Uterus (tissue), 4 donors: ENCODE measurements around the gene BTBD2. TPM values are rescaled to one million over a fixed set of nuclear protein-coding genes. Genes with fewer than 3 reads are reported as not detected.

ENCODE experiments used
- DNase-seq, 2 donors: peaks; one replicate each; pipeline ENCODE4 v3.0.0-alpha.2; 2019 to 2020
- H3K27ac ChIP-seq, 2 donors: fragments of 200-600 bp; sonication (generic); 1 replicate in 1 of 2; 2 replicates in 1 of 2; pipeline ENCODE4 v1.5.1; 2016 to 2018
- H3K27me3 ChIP-seq, 2 donors: fragments of 200-600 bp; sonication (generic); one replicate each; pipeline ENCODE4 v1.5.1; 2018 to 2019; ENCODE audit warnings: control low read depth in 1 of 2
- H3K36me3 ChIP-seq, 2 donors: fragments of 200-600 bp; sonication (generic); one replicate each; pipeline ENCODE4 v1.5.1; 2019; ENCODE audit warnings: control low read depth in 1 of 2
- H3K4me1 ChIP-seq, 2 donors: fragments of 200-600 bp; sonication (generic); one replicate each; pipeline ENCODE4 v1.5.1; 2018 to 2019; ENCODE audit warnings: control low read depth in 1 of 2
- H3K4me3 ChIP-seq, 2 donors: fragments of 200-600 bp; sonication (generic); 1 replicate in 1 of 2; 2 replicates in 1 of 2; pipeline ENCODE4 v1.5.1; 2018 to 2019; ENCODE audit warnings: mild to moderate bottlenecking in 1 of 2
- H3K9me3 ChIP-seq, 2 donors: fragments of 200-600 bp; sonication (generic); one replicate each; pipeline ENCODE4 v1.5.1; 2019; ENCODE audit warnings: control low read depth in 1 of 2
- CTCF ChIP-seq, 4 experiments: fragments of 200-600 bp in 2 of 4; fragments of 450-650 bp in 2 of 4; sonication (generic) in 2 of 4; IDR thresholded peaks; one replicate each; pipeline ENCODE4 v1.5.1; 2016 to 2019; ENCODE audit warnings: antibody characterized with exemption in 4 of 4, mild to moderate bottlenecking in 2 of 4, moderate library complexity in 1 of 4
- POLR2A ChIP-seq, 2 donors: fragments of 450-650 bp; IDR thresholded peaks; one replicate each; pipeline ENCODE4 v1.6.1; 2016; ENCODE audit warnings: antibody characterized with exemption in 2 of 2, mild to moderate bottlenecking in 1 of 2, moderate library complexity in 1 of 2
- intact Hi-C: fragments of 100-400 bp; cut with DNase I; formaldehyde crosslinking; loops from one replicate; pipeline ENCODE4 v1.15.1; 2023; ENCODE audit warnings: low total_unique reads
- total RNA-seq, 4 donors: library from RNA; depleted of rRNA in 3 of 4; stranded (reverse); fragments of >200 nt in 3 of 4; gene quantifications; one replicate each; pipeline versions ENCODE4 v1.1.0 to v1.2.4, GENCODE V29; 2014 to 2023
- donor health status: DM: yes; HTN: yes; CAD: no.

BTBD2 gene
- total RNA-seq, 4 donors from 2014 or later, result 48.2 to 105 (median 61.8) TPM

GRCh38 chr19:2041683-2042484, 26.4 kb upstream of the BTBD2 start:
- no peaks in the 10 kb centered on the region for H3K27me3 ChIP-seq
- H3K4me3 ChIP-seq, result peak overlapping the region in 1 of 2 donors; percentile 26
- H3K27ac ChIP-seq, result peak overlapping the region; percentile 88 to 89
- H3K9me3 ChIP-seq, result no peaks in the 10 kb centered on the region
- no peaks in the 10 kb centered on the region for H3K36me3 ChIP-seq
- intact Hi-C loops, result no loop called here
- peak; percentile 97 to 99 for DNase-seq
- TF ChIP-seq CTCF (IDR thresholded peaks at IDR 0.05) (no peak), POLR2A (IDR thresholded peaks at IDR 0.05) (peak in 1 of 2 donors; percentile 15)
- peaks cover 6 to 11% of the 10 kb centered on the region in 2 donors for H3K4me1 ChIP-seq

- H3K36me3 ChIP-seq, result no peaks in the 10 kb centered on the region
- intact Hi-C loops, result no loop called here
- H3K27me3 ChIP-seq, result no peaks in the 10 kb centered on the region
- TF ChIP-seq CTCF (IDR thresholded peaks at IDR 0.05) (no peak), POLR2A (IDR thresholded peaks at IDR 0.05) (no peak)
- H3K4me1 ChIP-seq, result peaks cover 6 to 11% of the 10 kb centered on the region in 2 donors
- DNase-seq, result no peak
- no peak overlapping the region for H3K4me3 ChIP-seq
- H3K9me3 ChIP-seq, result no peaks in the 10 kb centered on the region
- H3K27ac ChIP-seq, result peak overlapping the region; percentile 88 to 89
Observed at GRCh38 chr19:2041433-2041682, 25.8 kb upstream of the BTBD2 start.

GRCh38 chr19:2040647-2041432, 25.3 kb upstream of the BTBD2 start:
- H3K27ac ChIP-seq, result peak overlapping the region; percentile 88 to 89
- H3K36me3 ChIP-seq, result no peaks in the 10 kb centered on the region
- H3K4me3 ChIP-seq, result no peak overlapping the region
- H3K9me3 ChIP-seq, result no peaks in the 10 kb centered on the region
- H3K27me3 ChIP-seq, result no peaks in the 10 kb centered on the region
- peak in 1 of 2 donors; percentile 21 for DNase-seq
- TF ChIP-seq POLR2A (IDR thresholded peaks at IDR 0.05) (no peak), CTCF (IDR thresholded peaks at IDR 0.05) (no peak)
- H3K4me1 ChIP-seq, result peaks cover 6 to 11% of the 10 kb centered on the region in 2 donors
- intact Hi-C loops, result no loop called here

GRCh38 chr19:2039959-2040646, 24.6 kb upstream of the BTBD2 start:
- Histone ChIP-seq H3K36me3 (no peaks in the 10 kb centered on the region), H3K9me3 (no peaks in the 10 kb centered on the region), H3K4me1 (peaks cover 6 to 11% of the 10 kb centered on the region in 2 donors), H3K4me3 (no peak overlapping the region), H3K27me3 (no peaks in the 10 kb centered on the region), H3K27ac (peak overlapping the region in 1 of 2 donors; percentile 89)
- TF ChIP-seq POLR2A (IDR thresholded peaks at IDR 0.05), result no peak
- no peak for TF ChIP-seq CTCF (IDR thresholded peaks at IDR 0.05)
- peak in 1 of 2 donors; percentile 29 for DNase-seq
- intact Hi-C loops, result no loop called here
